ENCODE results near the gene NCKIPSD. TPM values are rescaled to one million over a fixed set of nuclear protein-coding genes. Genes with fewer than 3 reads are reported as not detected.
"Not testable (repeated sequence)": the region's sequence is repeated elsewhere in the genome, so short reads cannot be mapped to it uniquely, and the experiment has no call there.

NCKIPSD gene
- total RNA-seq (2021), result 38.3 and 46.0 TPM in 2 replicates
- long read RNA-seq, transcript NCKIPSD-201 (13 exons, 2,989 nt), result major isoform, 30 of 119 reads
- long read RNA-seq, transcript NCKIPSD-204 (13 exons, 2,925 nt), result minor isoform, 28 of 119 reads
- long read RNA-seq, partial matches to known transcripts, result 21 of 119 reads
- long read RNA-seq, other reads (novel, unspliced or antisense), result 39 of 119 reads

- Histone ChIP-seq H3K56ac (ENCODE audit: insufficient read length, low read depth, low read length) (no peak within 1 kb of the TSS), H4K8ac (replicated peaks; ENCODE audit: insufficient read length, low read depth, low read length) (no peak within 1 kb of the TSS), H3K79me1 (ENCODE audit: insufficient read depth, low read depth, low read length, poor library complexity, severe bottlenecking) (peaks cover 3% of the 10 kb centered on the region), H2BK20ac (ENCODE audit: low read depth, low read length, poor library complexity, severe bottlenecking) (no peak within 1 kb of the TSS), H3K27ac (ENCODE audit: insufficient read length, low read depth, low read length) (no peak within 1 kb of the TSS), H2BK5ac (ENCODE audit: insufficient read length, low read length) (no peak within 1 kb of the TSS), H3K9me3 (ENCODE audit: control insufficient read depth, low read depth, low read length) (no peaks in the 10 kb centered on the region), H3K27me3 (ENCODE audit: insufficient read depth, low read length) (no peaks in the 10 kb centered on the region), H3K4me1 (ENCODE audit: insufficient read depth, low read length) (peaks cover 4% of the 10 kb centered on the region; the same call in 1 of the 2 replicates), H4K5ac (ENCODE audit: insufficient read length, low read depth, low read length) (no peak within 1 kb of the TSS), H3K14ac (ENCODE audit: insufficient read depth, low read length) (peak within 1 kb of the TSS; percentile 23), H3T11ph (ENCODE audit: low read length) (no peak within 1 kb of the TSS), H4K20me1 (ENCODE audit: control insufficient read depth, insufficient read depth, insufficient read length) (no peaks in the 10 kb centered on the region), H2BK15ac (ENCODE audit: low read depth, low read length) (no peak within 1 kb of the TSS), H3K9ac (ENCODE audit: extremely low read depth, insufficient read length, low read length) (peak within 1 kb of the TSS; percentile 31), H3K18ac (ENCODE audit: insufficient read length, low read depth, low read length) (no peak within 1 kb of the TSS), H4K91ac (ENCODE audit: insufficient read length, low read depth, low read length) (no peak within 1 kb of the TSS), H3K4me2 (ENCODE audit: insufficient read depth, insufficient read length, low read length) (peak within 1 kb of the TSS; percentile 58), H2BK12ac (ENCODE audit: insufficient read length, low read depth, low read length) (no peak within 1 kb of the TSS), H3K79me2 (ENCODE audit: insufficient read depth, low read length) (peaks cover 5% of the 10 kb centered on the region; the same call in 1 of the 2 replicates), H2BK120ac (ENCODE audit: low read depth, low read length, poor library complexity, severe bottlenecking) (no peak within 1 kb of the TSS), H2AFZ (ENCODE audit: low read length) (no peak within 1 kb of the TSS), H3K23me2 (ENCODE audit: insufficient read length, low read depth, low read length, poor library complexity, severe bottlenecking) (peaks cover 8% of the 10 kb centered on the region), H3K4ac (ENCODE audit: low read depth, low read length) (no peak within 1 kb of the TSS), H3K23ac (ENCODE audit: insufficient read length, low read depth, low read length) (no peak within 1 kb of the TSS), H2AK5ac (ENCODE audit: insufficient read length, low read length) (no peak within 1 kb of the TSS)
- TF ChIP-seq CTCF (conservative IDR thresholded peaks at IDR 0.05), result peak; percentile 81
- WGBS (ENCODE audit: extremely low coverage, insufficient read length, low lambda C conversion rate), result no CpG with 5 or more reads among the region's 97 CpGs
- DNase-seq, result peak; percentile 89
- peak within 1 kb of the TSS; percentile 81 to 93 for H3K4me3 Mint-ChIP-seq
- H3K27me3 Mint-ChIP-seq (ENCODE audit: low read depth), result no peaks in the 10 kb centered on the region; the same call in 1 of the 2 replicates
- peaks cover 17 to 21% of the 10 kb centered on the region in 2 experiments for H3K4me1 Mint-ChIP-seq
- H3K36me3 Mint-ChIP-seq (ENCODE audit: insufficient read depth in 1 of 3, low read depth in 3 of 3), result peaks cover 24 to 64% (median 49%) of the 10 kb centered on the region in 3 experiments; a peak in 6 of 7 replicates
- no peaks in the 10 kb centered on the region for H3K9me3 Mint-ChIP-seq
- peak within 1 kb of the TSS in 2 of 3 experiments; percentile 73 to 91; a peak in 5 of 7 replicates for H3K27ac Mint-ChIP-seq
Measured at GRCh38 chr3:48685603-48686511, at the start of gene NCKIPSD. Gene NCKIPSD, minus strand, starts transcription at chr3:48685915. Its CDS starts 108 bp downstream, at chr3:48685807.

- not testable (repeated sequence) for H3K27me3 ChIP-seq (ENCODE audit: insufficient read depth, low read length); H2BK12ac ChIP-seq (ENCODE audit: insufficient read length, low read depth, low read length); H3K36me3 Mint-ChIP-seq (ENCODE audit: insufficient read depth in 1 of 3, low read depth in 3 of 3); H2BK120ac ChIP-seq (ENCODE audit: low read depth, low read length, poor library complexity, severe bottlenecking); H3K4me3 Mint-ChIP-seq; H4K20me1 ChIP-seq (ENCODE audit: control insufficient read depth, insufficient read depth, insufficient read length); H3K4me1 ChIP-seq (ENCODE audit: insufficient read depth, low read length); H3K23ac ChIP-seq (ENCODE audit: insufficient read length, low read depth, low read length); H2BK20ac ChIP-seq (ENCODE audit: low read depth, low read length, poor library complexity, severe bottlenecking); DNase-seq; H3K56ac ChIP-seq (ENCODE audit: insufficient read length, low read depth, low read length); H3K79me2 ChIP-seq (ENCODE audit: insufficient read depth, low read length); H3K4me2 ChIP-seq (ENCODE audit: insufficient read depth, insufficient read length, low read length); H3K14ac ChIP-seq (ENCODE audit: insufficient read depth, low read length); H3K4me1 Mint-ChIP-seq; H4K8ac ChIP-seq (replicated peaks; ENCODE audit: insufficient read length, low read depth, low read length); H2AK5ac ChIP-seq (ENCODE audit: insufficient read length, low read length); H3K9me3 ChIP-seq (ENCODE audit: control insufficient read depth, low read depth, low read length); H2BK5ac ChIP-seq (ENCODE audit: insufficient read length, low read length); H3K27ac Mint-ChIP-seq; H4K5ac ChIP-seq (ENCODE audit: insufficient read length, low read depth, low read length); H3K9ac ChIP-seq (ENCODE audit: extremely low read depth, insufficient read length, low read length); H3K4ac ChIP-seq (ENCODE audit: low read depth, low read length); H3K23me2 ChIP-seq (ENCODE audit: insufficient read length, low read depth, low read length, poor library complexity, severe bottlenecking); H3K27ac ChIP-seq (ENCODE audit: insufficient read length, low read depth, low read length); H3K27me3 Mint-ChIP-seq (ENCODE audit: low read depth); H3K79me1 ChIP-seq (ENCODE audit: insufficient read depth, low read depth, low read length, poor library complexity, severe bottlenecking); H4K91ac ChIP-seq (ENCODE audit: insufficient read length, low read depth, low read length); H3K18ac ChIP-seq (ENCODE audit: insufficient read length, low read depth, low read length); H3T11ph ChIP-seq (ENCODE audit: low read length); H3K9me3 Mint-ChIP-seq; H2AFZ ChIP-seq (ENCODE audit: low read length); H2BK15ac ChIP-seq (ENCODE audit: low read depth, low read length)
- WGBS (ENCODE audit: extremely low coverage, insufficient read length, low lambda C conversion rate), result no CpG with 5 or more reads among the region's 8 CpGs
Measured at GRCh38 chr3:48735075-48735767, 49.5 kb upstream of the NCKIPSD start.

All from H9 (cell line).